DND-41 (cell line): ENCODE results near the gene XYLT1.

Experiments
- EZH2 ChIP-seq: IDR thresholded peaks from 3 replicates; pipeline ENCODE4 v1.6.1; 2012; ENCODE audit warnings: borderline replicate concordance, low read depth, mild to moderate bottlenecking, moderate library complexity, low read length, inconsistent platforms; ENCODE audit not compliant: severe bottlenecking
- TF ChIP-seq, protein P1 (sequence below): IDR thresholded peaks from 2 replicates; pipeline ENCODE4 v1.5.1; 2012; ENCODE audit warnings: borderline replicate concordance, low read length, moderate library complexity, mild to moderate bottlenecking; ENCODE audit not compliant: poor library complexity, severe bottlenecking; ENCODE audit errors: extremely low read depth

DNA sequence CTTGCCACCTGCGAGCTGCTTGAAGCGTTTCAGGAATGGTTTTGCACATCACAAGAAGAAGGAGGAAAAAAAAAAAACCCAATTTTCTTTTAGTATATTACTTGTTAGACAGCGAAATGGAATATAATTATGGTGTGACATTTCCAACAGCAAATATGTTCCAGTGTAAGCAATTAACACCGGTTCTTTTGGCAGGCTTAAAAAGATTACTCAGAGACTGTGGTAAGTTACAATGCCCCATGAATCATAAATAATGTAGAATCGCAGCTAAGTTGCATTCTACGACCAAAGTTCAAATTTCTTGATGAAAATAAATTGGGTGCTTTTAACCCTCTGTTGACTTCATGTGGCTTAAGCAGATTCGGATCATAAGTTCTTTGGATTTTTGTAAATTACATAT is 245.2 kb downstream of the XYLT1 start:
- TF ChIP-seq, protein P1, sequence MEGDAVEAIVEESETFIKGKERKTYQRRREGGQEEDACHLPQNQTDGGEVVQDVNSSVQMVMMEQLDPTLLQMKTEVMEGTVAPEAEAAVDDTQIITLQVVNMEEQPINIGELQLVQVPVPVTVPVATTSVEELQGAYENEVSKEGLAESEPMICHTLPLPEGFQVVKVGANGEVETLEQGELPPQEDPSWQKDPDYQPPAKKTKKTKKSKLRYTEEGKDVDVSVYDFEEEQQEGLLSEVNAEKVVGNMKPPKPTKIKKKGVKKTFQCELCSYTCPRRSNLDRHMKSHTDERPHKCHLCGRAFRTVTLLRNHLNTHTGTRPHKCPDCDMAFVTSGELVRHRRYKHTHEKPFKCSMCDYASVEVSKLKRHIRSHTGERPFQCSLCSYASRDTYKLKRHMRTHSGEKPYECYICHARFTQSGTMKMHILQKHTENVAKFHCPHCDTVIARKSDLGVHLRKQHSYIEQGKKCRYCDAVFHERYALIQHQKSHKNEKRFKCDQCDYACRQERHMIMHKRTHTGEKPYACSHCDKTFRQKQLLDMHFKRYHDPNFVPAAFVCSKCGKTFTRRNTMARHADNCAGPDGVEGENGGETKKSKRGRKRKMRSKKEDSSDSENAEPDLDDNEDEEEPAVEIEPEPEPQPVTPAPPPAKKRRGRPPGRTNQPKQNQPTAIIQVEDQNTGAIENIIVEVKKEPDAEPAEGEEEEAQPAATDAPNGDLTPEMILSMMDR = no peak
- TF ChIP-seq EZH2 = no peak
